OCI-LY3 (cell line): Measurements from ENCODE around the gene NLRP7.
"Not testable (repeated sequence)": the region's sequence is repeated elsewhere in the genome, so short reads cannot be mapped to it uniquely, and the experiment has no call there.

Source experiments
- CTCF ChIP-seq: fragments of 200-600, 300-600 bp; sonication (generic); IDR thresholded peaks from 2 replicates; pipeline ENCODE4 v1.5.1; 2014; ENCODE audit warnings: antibody characterized with exemption, low read length, low read depth
- EZH2phosphoT487 ChIP-seq: fragments of 200-600 bp; shearing (Covaris generic); IDR thresholded peaks from 2 replicates; pipeline ENCODE4 v1.6.1; 2018; ENCODE audit warnings: antibody characterized with exemption, mixed run types, low read depth

- not testable (repeated sequence) for TF ChIP-seq CTCF, EZH2phosphoT487
Observed at GRCh38 chr19:54973229-54974090, 26.1 kb upstream of the NLRP7 start.
